Choroid plexus epithelial cell (primary cell): ENCODE data around the gene MRPL9.

ENCODE experiments used
- DNase-seq: peaks from one replicate; pipeline ENCODE4 v3.0.0-alpha.2; 2010; ENCODE audit warnings: low read depth
- H3K4me3 ChIP-seq: 2 replicates; pipeline ENCODE4 v1.5.1; 2011; ENCODE audit warnings: low read depth, mild to moderate bottlenecking, control low read depth, low read length, moderate library complexity
- CTCF ChIP-seq: conservative IDR thresholded peaks from 2 replicates; pipeline ENCODE4 v1.5.1; 2011; ENCODE audit warnings: low read depth, mild to moderate bottlenecking, control low read depth, inconsistent platforms, low read length, moderate library complexity

The MRPL9 gene

GRCh38 chr1:151800830-151801229, 37.5 kb upstream of the MRPL9 start:
- no peak for DNase-seq
- H3K4me3 ChIP-seq, result no peak overlapping the region
- no peak for TF ChIP-seq CTCF

GRCh38 chr1:151799179-151800022, 36.1 kb upstream of the MRPL9 start:
- TF ChIP-seq CTCF, result no peak
- peak; percentile 9 for DNase-seq
- H3K4me3 ChIP-seq, result no peak overlapping the region

GRCh38 chr1:151798571-151798970, 35.3 kb upstream of the MRPL9 start:
- DNase-seq, result no peak
- TF ChIP-seq CTCF, result no peak
- no peak overlapping the region for H3K4me3 ChIP-seq

GRCh38 chr1:151790940-151791651, 27.8 kb upstream of the MRPL9 start:
- H3K4me3 ChIP-seq, result peak overlapping the region; percentile 78
- no peak for TF ChIP-seq CTCF
- no peak for DNase-seq

GRCh38 chr1:151790071-151790939, 27.0 kb upstream of the MRPL9 start, which contains the start of gene TDRKH:
TSS of gene TDRKH (minus strand) at chr1:151790500. CDS start at chr1:151783022, 7,478 bp downstream.
- TF ChIP-seq CTCF, result peak; percentile 27
- DNase-seq, result peak; percentile 100
- peak within 1 kb of the TSS; percentile 78 for H3K4me3 ChIP-seq

GRCh38 chr1:151787689-151788088, 24.4 kb upstream of the MRPL9 start:
- no peak overlapping the region for H3K4me3 ChIP-seq
- TF ChIP-seq CTCF, result no peak
- no peak for DNase-seq
